Measurements from ENCODE around the gene TNFSF9.

The TNFSF9 gene, protein sequence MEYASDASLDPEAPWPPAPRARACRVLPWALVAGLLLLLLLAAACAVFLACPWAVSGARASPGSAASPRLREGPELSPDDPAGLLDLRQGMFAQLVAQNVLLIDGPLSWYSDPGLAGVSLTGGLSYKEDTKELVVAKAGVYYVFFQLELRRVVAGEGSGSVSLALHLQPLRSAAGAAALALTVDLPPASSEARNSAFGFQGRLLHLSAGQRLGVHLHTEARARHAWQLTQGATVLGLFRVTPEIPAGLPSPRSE

DNA sequence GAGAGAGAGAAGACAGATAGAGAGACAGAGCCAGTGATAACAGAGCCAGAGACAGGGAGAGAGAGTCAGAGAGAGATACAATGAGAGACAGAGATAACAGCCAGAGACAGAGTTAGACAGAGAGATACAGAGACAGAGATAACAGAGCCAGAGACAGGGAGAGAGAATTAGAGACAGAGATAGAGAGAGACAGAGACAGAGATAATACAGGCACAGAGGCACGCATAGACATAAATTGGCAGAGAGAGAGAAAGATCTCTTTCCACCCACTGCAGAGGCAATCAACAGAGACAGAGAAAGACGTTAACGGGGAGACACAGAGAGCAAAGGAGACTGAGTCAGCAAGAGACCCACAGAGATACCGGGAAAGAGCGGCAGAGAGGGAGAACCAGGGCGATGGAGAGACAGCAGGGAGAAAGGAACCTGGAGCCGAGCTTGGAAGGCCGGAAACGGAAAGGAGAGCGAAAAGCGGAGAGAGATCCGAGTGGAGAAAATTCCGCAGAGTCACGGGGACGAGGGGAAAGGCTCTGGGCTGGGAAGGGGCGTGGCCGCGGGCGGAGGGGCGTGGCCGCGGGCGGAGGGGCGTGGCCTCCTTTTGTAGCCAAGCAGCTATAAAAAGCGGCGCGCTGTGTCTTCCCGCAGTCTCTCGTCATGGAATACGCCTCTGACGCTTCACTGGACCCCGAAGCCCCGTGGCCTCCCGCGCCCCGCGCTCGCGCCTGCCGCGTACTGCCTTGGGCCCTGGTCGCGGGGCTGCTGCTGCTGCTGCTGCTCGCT is at the start of gene TNFSF9:
Gene TNFSF9, plus strand, starts transcription at position 641 of the 777 bp plus-strand sequence. Its CDS starts 11 bp downstream, at position 652.
- DNase-seq = peak; percentile 87 to 91

DNA sequence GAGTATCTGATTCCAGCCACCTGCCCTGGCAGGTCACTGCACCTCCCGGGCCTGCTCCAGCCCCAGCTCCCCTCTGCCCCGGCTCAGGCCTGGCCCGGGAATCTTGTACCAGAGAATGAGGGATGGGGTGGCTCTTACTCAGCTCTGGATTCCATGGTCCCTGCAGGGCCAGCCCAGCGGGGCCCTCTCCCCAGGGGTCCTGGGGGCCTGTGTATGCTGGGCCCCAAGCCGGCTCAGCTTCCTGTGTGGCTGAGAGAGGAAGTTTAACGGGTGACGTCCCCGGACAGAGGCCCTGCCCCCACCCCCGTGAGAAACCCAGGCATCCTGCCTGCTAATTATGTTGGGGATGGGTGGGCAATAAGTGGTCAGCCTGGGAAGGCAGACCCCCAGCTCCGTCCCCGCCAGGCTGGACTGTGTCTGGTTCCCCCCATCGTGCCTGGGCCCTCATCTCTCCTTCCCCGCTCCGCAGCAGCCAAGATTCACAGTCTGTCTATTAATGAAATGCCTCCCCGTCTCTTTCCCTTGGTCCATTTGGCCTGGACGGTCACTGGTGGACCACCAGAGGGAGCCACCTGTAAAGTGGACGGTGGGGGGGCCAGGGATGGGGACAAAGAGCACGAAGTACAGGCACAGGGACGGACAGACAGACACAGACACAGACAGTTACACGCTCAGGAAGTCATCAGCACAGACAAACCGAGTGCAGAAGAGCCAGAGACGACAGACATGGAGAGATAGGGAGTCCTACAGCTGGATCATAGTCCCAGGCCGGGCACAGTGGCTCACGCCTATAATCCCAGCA is 49.1 kb upstream of the TNFSF9 start, which contains the start of gene DENND1C:
Gene DENND1C, minus strand, starts transcription at position 247 of the 802 bp plus-strand sequence. Its CDS starts 92 bp downstream, at position 155.
- peak; percentile 75 to 81 for DNase-seq

DNA sequence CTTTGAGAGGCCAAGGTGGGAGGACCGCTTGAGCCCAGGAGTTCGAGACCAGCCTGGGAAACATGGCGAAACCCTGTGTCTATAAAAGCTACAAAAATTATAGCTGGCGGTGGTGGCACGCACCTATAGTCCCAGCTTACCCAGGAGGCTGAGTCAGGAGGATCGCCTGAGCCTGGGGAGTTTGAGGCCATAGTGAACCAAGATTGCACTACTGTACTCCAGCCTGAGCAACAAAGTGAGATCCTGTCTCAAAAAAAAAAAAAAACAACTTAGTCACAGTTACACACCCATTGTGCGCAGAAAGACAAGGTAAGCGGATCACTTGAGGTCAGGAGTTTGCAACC is 48.5 kb upstream of the TNFSF9 start:
- no peak for DNase-seq

DNA sequence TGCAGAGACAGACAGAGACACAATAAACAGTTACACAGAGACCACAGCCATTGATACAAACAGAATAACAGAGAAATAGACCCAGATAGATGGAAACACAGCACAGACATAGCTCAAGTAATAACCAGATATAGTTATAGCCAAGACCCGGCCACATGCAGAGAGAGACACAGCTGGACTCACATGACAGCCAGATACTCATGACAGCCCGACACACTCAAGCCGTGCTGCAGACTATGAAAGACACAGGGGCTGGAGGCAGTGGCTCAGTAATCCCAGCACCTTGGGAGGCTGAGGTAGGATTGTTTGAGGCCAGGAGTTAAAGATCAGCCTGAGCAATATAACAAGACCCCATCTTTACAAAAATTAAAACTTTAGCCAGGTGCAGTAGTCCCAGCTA is 47.6 kb upstream of the TNFSF9 start:
- no peak for DNase-seq

DNA sequence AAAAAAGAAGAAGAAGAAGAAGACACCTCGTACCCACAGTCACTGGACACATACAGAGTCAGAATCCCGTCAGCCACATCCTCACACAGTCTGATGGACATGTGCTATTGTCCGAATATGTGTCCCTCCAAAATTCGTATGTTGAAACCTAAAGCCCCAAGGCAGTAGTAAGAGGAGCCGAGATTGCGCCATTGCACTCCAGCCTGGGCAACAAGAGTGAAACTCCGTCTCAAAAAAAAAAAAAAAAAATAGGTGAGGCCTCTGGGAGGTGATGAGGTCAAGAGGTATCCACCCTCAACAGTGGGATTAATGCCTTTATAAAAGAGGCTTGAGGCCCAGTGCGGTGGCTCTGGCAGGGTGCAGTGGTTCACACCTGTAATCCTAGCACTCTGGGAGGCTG is 46.6 kb upstream of the TNFSF9 start:
- no peak for DNase-seq

DNA sequence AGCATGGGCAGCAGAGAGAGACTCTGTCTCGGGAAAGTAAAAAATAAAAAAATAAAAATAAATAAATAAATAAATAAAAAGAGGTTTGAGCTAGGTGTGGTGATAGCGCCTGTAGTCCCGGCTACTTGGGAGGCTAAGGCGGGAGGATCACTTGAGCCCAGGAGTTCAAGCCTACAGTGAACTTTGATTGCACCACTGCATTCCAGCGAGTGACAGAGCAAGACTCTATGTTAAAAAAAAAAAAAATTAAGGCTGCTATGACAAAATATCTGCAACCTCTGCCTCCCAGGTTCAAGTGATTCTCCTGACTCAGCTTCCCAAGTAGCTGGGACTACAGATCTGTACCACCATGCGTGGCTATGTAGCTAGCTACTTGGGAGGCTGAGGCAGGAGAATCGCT is 46.0 kb upstream of the TNFSF9 start:
- DNase-seq = no peak

DNA sequence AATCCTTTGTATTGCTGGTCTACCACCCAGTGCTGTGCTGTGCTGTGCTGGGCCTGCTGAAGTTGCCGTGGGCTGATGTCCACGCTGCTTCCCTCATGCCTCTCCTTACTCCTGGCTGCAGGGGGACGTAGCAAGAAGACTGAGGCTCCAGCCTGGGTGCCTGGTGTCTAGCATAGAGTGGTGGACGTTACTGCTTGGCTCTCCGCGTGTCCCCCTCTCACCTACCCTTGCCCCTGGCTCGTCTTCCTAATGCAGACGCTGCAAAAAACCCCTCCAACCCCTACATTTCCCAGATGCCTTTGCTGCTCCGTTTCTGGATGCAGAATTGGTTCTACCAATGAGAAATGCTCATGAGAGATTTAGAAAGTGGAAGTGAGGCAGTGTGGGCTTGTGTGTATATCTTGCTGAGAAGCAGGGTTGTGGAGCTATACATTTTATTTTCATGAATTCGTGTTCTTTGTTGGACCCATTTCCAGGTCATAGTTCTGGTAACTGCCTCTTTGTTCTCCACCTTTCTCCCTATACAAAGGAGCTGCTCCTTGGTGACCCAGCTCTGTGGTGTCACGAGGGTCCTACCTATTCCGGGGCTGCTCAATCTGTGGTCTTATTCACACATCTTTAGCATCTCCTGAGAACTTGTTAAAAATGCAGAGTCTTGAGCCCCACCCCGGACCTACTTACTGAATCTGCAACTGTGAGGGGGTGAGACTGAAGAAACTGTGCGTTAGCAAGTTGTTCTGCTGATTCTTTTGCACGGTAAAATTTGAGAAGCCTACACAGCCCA is 41.4 kb upstream of the TNFSF9 start:
- DNase-seq = peak in 1 of 2 experiments; percentile 35

DNA sequence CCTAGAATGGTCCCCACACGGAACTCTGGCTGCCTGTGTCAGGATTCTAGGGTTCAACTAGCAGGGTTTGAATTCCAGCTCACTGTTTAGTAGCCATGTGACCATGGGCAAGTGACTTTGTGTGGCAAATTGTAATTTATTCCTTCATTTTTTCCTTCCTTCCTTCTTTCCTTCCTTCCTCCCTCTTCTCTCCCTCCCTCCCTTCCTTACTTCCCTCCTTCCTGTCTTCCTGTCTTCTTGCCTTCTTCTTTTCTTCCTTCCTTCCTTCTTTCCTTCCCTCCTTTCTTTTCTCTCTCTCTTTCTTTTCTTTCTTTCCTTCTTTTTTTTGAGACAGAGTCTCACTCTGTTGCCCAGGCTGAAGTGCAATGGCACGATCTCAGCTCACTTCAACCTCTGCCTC is 40.7 kb upstream of the TNFSF9 start:
- no peak for DNase-seq

DNA sequence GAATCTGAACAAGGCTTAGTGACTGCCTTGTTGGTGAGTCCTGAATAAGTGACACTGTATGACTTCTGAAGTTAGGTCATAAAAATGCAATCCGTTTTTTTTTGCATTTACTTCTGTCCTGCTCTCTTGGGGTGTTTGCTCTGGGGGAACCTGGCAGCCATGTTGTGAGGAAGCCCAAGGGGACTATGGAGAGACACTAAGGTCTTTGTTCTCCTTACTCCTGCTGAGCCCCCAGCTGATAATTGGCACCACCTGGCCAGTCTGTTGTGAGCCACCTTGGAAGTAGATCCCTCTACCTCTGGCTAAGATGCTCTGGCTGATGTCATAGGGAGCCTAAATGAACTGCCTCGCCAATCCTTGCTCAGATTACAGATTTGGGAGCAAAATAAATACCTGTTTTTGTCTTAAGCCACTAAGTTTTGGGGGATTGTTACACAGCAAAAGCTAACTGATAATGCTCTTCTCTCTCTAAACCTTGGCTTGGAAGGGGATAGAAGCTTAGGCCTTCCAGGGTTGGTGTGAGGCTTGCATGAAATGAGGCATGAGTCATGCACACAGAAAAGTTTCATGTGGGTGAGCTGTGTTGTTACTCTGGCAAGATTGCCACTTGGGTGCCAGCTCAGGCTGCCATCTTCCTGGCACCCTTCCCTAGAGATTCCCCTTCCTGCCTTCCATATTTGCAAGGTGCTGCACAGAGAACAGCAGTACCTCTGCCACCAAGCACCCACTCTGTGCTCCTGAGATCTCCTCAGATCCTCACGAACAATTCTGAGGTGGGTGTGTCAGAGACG is 38.8 kb upstream of the TNFSF9 start:
- DNase-seq = no peak

DNA sequence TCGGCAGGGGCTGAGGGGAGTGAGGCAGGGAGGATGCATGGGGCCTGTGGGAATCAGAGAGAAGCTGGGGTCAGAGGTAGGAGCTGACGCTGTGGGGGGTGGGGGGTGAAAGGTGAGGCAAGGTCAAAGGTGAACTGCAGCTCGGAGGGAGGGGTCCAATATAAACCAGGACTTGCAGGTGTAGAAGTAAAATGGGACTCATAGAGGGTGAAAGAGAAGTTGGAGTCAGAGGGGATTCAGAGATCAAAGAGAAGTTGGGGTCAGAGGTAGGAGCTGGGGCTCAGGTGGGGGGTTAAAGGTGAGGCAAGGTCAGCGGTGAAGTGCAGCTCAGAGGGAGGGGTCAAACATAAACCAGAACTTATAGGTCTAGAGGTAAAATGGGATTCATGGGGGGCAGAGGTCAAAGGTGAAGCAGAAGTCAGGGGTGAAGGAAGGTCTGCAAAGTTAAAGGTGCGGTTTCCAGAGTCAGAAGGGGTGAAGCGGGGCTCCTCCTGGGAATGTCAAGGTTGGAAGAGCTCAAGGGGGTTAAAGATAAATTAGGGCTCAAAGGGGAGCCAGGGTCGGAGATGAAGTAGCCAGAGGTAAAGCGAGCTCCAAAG is 36.3 kb upstream of the TNFSF9 start:
- DNase-seq = no peak

DNA sequence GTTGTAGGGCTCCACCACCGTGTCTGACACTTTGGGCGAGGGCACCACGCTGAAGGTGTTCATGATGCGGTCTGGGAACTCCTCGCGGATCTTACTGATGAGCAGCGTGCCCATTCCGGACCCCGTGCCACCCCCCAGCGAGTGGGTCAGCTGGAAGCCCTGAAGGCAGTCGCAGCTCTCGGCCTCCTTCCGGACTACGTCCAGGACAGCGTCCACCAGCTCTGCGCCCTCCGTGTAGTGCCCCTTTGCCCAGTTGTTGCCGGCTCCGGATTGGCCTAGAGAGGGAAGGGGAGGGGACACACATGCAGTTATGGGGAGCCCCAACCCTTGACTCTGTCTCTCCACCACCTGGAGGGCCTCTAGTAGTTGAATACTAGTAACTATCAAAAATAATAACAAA is 34.9 kb upstream of the TNFSF9 start:
- DNase-seq = no peak

DNA sequence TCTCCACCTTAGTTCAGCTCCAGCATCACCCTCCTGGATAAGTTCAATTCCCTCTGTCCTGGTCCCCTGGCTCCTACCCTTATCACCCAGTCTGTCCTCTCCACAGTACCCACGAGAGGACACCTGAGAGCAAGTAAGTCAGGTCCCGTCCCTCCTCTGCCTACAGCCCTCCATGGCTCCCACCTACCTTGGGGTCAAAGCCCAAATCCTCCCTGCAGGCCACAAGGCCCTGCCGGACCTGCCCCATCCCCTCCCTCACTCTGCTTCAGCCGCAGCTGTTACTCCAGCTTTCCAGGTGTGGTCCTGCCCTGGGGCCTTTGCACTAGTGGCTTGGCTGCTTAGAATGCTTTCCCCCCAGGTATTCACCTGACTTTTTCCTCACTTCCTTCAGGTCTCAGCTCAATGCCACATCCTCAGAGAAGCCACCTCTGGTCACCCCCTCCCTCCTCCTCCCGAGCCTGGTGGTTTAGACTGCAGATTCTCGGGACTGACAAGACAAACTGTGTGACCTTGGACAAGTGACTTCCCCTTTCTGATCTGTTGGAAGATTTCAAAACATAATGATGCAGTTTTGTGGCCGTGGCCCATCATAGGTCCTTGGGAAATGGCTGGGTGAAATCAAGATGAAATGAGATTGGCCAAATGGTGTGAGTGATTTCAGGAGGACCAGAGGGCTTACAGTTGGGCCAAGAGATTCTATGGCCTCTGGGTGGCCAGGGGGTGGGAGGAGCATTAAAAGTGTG is 32.4 kb upstream of the TNFSF9 start:
- no peak for DNase-seq

DNA sequence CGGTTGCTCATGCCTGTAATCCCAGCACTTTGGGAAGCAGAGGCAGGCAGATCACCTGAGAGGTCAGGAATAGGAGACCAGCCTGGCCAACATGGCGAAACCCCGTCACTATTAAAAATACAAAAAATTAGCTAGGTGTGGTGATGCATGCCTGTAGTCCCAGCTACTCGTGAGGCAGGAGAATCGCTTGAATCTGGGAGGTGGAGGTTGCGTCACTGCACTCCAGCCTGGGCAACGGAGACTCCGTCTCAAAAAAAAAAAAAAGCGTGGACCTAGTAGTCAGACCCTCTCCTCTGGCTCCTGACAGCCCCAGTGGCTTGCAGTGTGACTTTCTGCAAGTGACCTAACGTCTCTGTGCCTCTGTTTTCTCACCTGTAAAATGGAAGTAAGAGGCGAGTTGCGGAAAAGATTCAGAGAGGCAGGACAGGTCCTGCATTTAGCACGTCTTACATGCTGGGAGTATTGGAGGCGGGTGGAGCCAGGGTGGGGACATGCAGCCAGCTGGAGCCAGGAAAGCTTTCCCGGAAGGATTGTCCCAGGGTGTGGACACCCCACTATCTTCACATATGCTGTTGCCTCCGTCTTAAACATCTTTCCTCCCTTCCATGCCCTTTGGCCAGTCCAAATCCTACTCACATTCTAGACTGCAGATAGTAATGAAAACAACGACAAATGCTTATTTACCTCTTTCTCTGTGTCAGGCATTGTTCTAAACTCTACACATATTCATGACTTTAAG is 31.6 kb upstream of the TNFSF9 start:
- DNase-seq = no peak

DNA sequence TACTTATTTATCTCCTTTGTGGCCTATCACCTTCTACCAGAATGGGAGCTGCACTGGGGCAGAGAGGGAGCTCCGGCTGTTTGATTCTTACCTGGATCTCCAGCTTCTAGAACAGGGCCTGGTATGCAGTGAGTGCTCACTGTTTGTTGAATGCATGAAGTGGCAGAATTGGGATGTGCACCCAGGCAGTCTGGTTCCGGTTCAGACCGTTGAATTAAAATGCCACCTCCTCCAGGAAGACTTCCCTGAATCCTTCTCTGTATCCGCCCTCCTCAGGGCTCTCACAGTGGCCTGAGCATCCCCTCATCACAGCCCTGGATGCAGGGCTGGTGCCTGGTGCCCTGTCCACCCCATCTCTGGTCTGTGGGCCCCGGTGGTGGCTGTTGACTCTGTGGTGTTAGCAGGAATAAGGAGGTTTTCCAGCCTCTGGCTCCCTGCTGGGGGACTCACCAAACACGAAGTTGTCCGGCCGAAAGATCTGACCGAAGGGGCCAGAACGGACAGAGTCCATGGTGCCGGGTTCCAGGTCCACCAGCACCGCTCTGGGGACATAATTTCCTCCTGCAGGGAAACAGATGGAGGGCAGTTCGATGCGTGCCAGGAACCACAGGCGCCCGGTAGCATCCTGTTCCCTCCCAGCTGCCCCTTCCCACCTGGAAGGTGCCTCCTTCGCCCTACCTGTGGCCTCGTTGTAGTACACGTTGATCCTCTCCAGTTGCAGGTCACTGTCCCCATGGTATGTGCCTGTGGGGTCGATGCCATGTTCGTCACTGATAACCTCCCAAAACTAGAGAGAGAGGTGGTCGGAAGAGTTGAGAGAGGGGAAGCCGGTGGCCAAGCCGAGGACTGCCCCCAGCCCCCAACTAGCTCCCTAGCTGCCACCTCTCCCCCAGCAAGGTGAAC is 29.7 kb upstream of the TNFSF9 start:
- DNase-seq = no peak

DNA sequence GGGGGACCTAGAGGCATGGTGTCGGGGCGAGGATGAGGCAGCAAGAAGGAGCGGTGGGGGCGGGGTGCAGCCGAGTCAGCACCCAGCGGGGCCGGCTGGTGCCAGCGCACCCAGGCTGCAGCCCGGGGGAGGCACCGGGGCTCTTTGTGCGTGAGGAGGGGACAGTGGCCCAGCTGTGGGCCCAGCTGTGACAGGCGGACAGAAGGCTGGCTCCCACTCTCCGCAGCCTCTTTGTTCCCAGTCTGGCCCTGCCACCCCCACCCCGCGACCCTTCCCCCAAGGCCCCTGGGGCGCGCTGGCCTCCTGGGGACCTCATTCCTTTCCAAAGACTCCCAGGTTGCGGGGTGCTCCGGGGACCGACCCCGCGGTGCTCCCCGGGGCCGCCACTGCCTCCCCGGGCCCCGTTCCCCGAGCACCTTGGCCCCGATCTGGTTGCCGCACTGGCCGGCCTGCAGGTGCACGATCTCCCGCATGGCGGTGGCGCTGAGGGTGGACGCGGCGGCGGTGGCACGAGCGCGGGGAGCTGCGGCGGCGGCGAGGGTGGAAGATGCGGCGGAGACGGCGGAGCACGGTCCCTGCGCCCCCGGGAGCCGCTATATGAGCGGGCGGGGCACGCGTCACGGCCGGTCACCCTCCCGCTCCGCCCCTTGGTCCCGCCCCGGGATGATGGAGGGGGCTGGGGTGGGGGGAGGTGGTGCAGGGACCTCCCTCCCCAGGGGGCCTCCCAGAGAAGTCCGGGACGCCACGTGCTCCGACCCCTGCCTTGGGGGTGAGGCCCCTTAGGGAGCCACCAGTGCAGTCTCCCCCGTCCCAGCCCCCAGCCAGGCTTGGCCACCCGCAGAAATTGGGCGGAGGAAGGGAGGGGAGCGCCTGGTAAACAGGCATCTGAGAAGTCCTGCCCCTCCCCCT is 28.8 kb upstream of the TNFSF9 start, which contains the start of gene TUBB4A:
Gene TUBB4A, minus strand, starts transcription at position 570 of the 909 bp plus-strand sequence. Its CDS starts 97 bp downstream, at position 473.
- peak; percentile 52 to 62 for DNase-seq

DNA sequence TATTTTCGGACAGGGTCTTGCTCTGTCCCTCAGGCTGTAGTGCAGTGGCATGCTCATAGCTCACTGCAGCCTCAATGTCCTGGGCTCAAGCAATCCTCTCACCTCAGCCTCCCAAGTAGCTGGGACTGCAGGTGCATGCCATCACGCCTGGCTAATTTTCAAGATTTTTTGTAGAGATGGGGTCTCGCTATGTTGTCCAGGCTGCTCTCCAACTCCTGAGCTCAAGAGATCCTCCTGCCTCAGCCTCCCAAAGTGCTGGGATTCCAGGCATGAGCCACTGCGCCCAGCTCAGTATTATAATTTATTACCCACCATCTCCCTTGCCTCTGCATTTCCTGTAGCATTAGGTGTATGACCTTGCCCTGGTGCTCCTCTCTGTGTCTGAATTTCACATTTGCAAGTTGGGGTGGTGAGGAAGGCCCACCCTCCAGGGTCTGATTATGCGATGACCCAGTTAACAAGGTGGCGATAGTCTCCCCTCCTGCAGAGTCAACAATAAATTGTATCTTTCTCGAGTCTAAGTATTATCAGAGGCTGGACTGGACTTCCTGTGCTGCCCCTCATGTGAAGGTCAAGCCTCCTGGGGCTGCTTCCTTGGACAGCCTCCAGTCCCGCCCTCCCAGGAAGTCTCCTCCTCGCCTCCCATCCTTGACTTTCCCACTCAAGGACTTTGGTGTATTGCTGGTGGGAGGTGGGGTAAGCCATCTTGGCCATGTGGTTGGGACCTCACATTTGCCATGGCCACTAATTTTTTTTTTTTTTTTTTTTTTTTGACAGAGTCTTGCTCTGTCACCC is 27.2 kb upstream of the TNFSF9 start:
- no peak for DNase-seq

Measured in activated CD4-positive, alpha-beta T cell treated with anti-CD3 and anti-CD28 coated beads, Interleukin-2, amount 50 U/mL, for 48 hours (primary cell).